C4-2B (cell line): ENCODE data around the gene VSIG4.

ENCODE experiments used
- H3K27ac ChIP-seq: fragments of 450-650 bp; 2 replicates; pipeline ENCODE4 v1.5.1; 2017
- CTCF ChIP-seq: fragments of 450-650 bp; conservative IDR thresholded peaks from 2 replicates; pipeline ENCODE4 v1.5.1; 2017; ENCODE audit warnings: mild to moderate bottlenecking
- ZFX ChIP-seq: fragments of 450-650 bp; IDR thresholded peaks from 2 replicates; pipeline ENCODE4 v1.6.1; 2017

The VSIG4 gene

DNA sequence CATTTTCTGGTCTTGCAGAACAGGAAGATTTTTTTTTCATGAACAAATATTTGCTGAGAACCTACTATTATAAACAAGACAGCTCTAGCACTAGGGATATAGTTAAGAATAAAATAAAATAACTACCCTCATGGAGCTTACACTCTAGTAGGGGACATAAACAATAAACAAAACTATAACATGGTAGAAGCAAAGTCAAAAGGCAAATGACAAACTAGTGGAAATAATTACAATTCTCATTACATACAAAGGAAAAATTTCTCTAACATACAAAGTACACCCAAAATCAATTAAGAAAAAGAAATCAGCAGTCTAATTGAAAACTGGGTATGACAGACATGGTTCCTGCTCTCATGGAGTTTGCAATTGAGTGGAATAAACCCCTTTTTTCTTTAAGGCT, 32.0 kb downstream of the VSIG4 start:
- no peak for TF ChIP-seq ZFX
- no peak for TF ChIP-seq CTCF
- no peak overlapping the region for H3K27ac ChIP-seq

GRCh38 chrX:66005830-66006449, 33.9 kb downstream of the VSIG4 start:
- no peak overlapping the region for H3K27ac ChIP-seq
- TF ChIP-seq ZFX (no peak), CTCF (no peak)

- TF ChIP-seq ZFX = no peak
- no peak overlapping the region for H3K27ac ChIP-seq
Measured at GRCh38 chrX:66004928-66005829, 34.7 kb downstream of the VSIG4 start.

- H3K27ac ChIP-seq = no peak overlapping the region
- TF ChIP-seq ZFX (no peak), CTCF (no peak)
Measured at GRCh38 chrX:66002824-66003680, 36.8 kb downstream of the VSIG4 start.

GRCh38 chrX:66001596-66001995, 38.3 kb downstream of the VSIG4 start:
- H3K27ac ChIP-seq = no peak overlapping the region
- no peak for TF ChIP-seq CTCF
- no peak for TF ChIP-seq ZFX

GRCh38 chrX:66000628-66001272, 39.1 kb downstream of the VSIG4 start:
- TF ChIP-seq ZFX (no peak), CTCF (no peak)
- H3K27ac ChIP-seq = no peak overlapping the region

GRCh38 chrX:66000178-66000577, 39.7 kb downstream of the VSIG4 start:
- TF ChIP-seq CTCF (no peak), ZFX (no peak)
- no peak overlapping the region for H3K27ac ChIP-seq
